Gastrocnemius medialis (tissue), 4 donors: ENCODE data around the gene EPHA4.

Experiments used
- CTCF ChIP-seq, 5 experiments: fragments of 450-650 bp in 3 of 5; fragments of 200-600 bp in 2 of 5; sonication (generic) in 2 of 5; IDR thresholded peaks in 4 of 5; conservative IDR thresholded peaks in 1 of 5; 1 replicate in 4 of 5; 2 replicates in 1 of 5; pipeline ENCODE4 v1.5.1; 2016 to 2019; ENCODE audit warnings: antibody characterized with exemption in 5 of 5, mild to moderate bottlenecking in 3 of 5, moderate library complexity in 3 of 5
- POLR2A ChIP-seq, 2 donors: fragments of 450-650 bp; IDR thresholded peaks; one replicate each; pipeline ENCODE4 v1.6.1; 2017; ENCODE audit warnings: antibody characterized with exemption in 2 of 2, mild to moderate bottlenecking in 2 of 2, moderate library complexity in 2 of 2

- TF ChIP-seq CTCF (IDR thresholded peaks at IDR 0.05 in 4 of 5, conservative IDR thresholded peaks at IDR 0.05 in 1 of 5): no peak
- TF ChIP-seq POLR2A (IDR thresholded peaks at IDR 0.05): no peak
Observed at GRCh38 chr2:221370076-221370856, 201.8 kb downstream of the EPHA4 start.
